HEK293 (cell line): ENCODE measurements around the gene SPATA22.

Source experiments
- CTCF ChIA-PET: fragments of 350-600 bp; formaldehyde crosslinking; extraction: SDS; loops from one replicate; lab custom pipeline; 2021; ENCODE audit warnings: antibody characterized with exemption; lab: Yijun Ruan, JAX
- POLR2A ChIA-PET: fragments of 300-600 bp; formaldehyde crosslinking; extraction: SDS; loops from one replicate; lab custom pipeline; 2020; ENCODE audit warnings: antibody characterized with exemption, inconsistent platforms; lab: Yijun Ruan, JAX
- H3K27ac ChIP-seq: fragments of 200-500 bp; sonication (Bioruptor generic); 2 replicates; pipeline ENCODE4 v1.5.1; 2014; ENCODE audit warnings: low read depth, low read length, control low read depth, inconsistent platforms; ENCODE audit errors: extremely low read depth
- H3K36me3 ChIP-seq, 2 experiments: fragments of 200-500 bp in 1 of 2; sonication (Bioruptor generic) in 1 of 2; 1 replicate in 1 of 2; 2 replicates in 1 of 2; pipeline ENCODE4 v1.5.1; 2014 to 2017; ENCODE audit warnings: inconsistent platforms in 2 of 2, low read length in 2 of 2; ENCODE audit not compliant: control insufficient read depth in 2 of 2, insufficient read depth in 1 of 2
- H3K4me1 ChIP-seq: fragments of 200-500 bp; sonication (Bioruptor generic); 2 replicates; pipeline ENCODE4 v1.5.1; 2014; ENCODE audit warnings: mild to moderate bottlenecking, low read length, inconsistent platforms; ENCODE audit not compliant: control insufficient read depth, insufficient read depth
- H3K4me3 ChIP-seq: 2 replicates; pipeline ENCODE4 v1.5.1; 2011; ENCODE audit warnings: low read depth, mild to moderate bottlenecking, control low read depth, low read length, moderate library complexity
- H3K9me3 ChIP-seq: fragments of 200-500 bp; sonication (Bioruptor generic); 2 replicates; pipeline ENCODE4 v1.5.1; 2014; ENCODE audit warnings: low read depth, low read length, inconsistent platforms; ENCODE audit not compliant: control insufficient read depth, insufficient read depth
- KLF7 ChIP-seq: fragments of 450-650 bp; formaldehyde crosslinking; IDR thresholded peaks from 2 replicates; pipeline ENCODE4 v1.5.1; 2016; ENCODE audit warnings: missing biosample characterization, missing genetic modification characterization, borderline replicate concordance
- ZEB2 ChIP-seq: fragments of 450-650 bp; formaldehyde crosslinking; IDR thresholded peaks from 2 replicates; pipeline ENCODE4 v1.5.1; 2016; ENCODE audit warnings: missing biosample characterization, missing genetic modification characterization
- ZNF121 ChIP-seq: fragments of 450-650 bp; formaldehyde crosslinking; IDR thresholded peaks from 2 replicates; pipeline ENCODE4 v1.5.1; 2016; ENCODE audit warnings: missing biosample characterization, missing genetic modification characterization
- ZNF366 ChIP-seq: fragments of 450-650 bp; formaldehyde crosslinking; conservative IDR thresholded peaks from 2 replicates; pipeline ENCODE4 v1.5.1; 2016; ENCODE audit warnings: missing biosample characterization, missing genetic modification characterization
- ZNF433 ChIP-seq: fragments of 450-650 bp; formaldehyde crosslinking; IDR thresholded peaks from 2 replicates; pipeline ENCODE4 v1.5.1; 2016; ENCODE audit warnings: missing biosample characterization, missing genetic modification characterization, low read depth
- ZNF837 ChIP-seq: fragments of 450-650 bp; formaldehyde crosslinking; IDR thresholded peaks from 2 replicates; pipeline ENCODE4 v1.5.1; 2016; ENCODE audit warnings: missing biosample characterization, missing genetic modification characterization
- TF ChIP-seq, protein P1 (sequence below): fragments of 450-650 bp; formaldehyde crosslinking; conservative IDR thresholded peaks from 2 replicates; pipeline ENCODE4 v1.5.1; 2016; ENCODE audit warnings: low read depth, missing biosample characterization, missing genetic modification characterization
- TF ChIP-seq, protein P2 (sequence below): fragments of 450-650 bp; IDR thresholded peaks from 2 replicates; pipeline ENCODE4 v1.5.1; 2018; ENCODE audit warnings: missing biosample characterization, mild to moderate bottlenecking, missing genetic modification characterization
- TF ChIP-seq, protein P3 (sequence below): fragments of 450-650 bp; formaldehyde crosslinking; IDR thresholded peaks from 2 replicates; pipeline ENCODE4 v1.5.1; 2017; ENCODE audit warnings: missing biosample characterization, missing genetic modification characterization
- TF ChIP-seq, protein P4 (sequence below): fragments of 450-650 bp; formaldehyde crosslinking; IDR thresholded peaks from 2 replicates; pipeline ENCODE4 v1.5.1; 2016; ENCODE audit warnings: missing biosample characterization, missing genetic modification characterization

The SPATA22 gene

DNA sequence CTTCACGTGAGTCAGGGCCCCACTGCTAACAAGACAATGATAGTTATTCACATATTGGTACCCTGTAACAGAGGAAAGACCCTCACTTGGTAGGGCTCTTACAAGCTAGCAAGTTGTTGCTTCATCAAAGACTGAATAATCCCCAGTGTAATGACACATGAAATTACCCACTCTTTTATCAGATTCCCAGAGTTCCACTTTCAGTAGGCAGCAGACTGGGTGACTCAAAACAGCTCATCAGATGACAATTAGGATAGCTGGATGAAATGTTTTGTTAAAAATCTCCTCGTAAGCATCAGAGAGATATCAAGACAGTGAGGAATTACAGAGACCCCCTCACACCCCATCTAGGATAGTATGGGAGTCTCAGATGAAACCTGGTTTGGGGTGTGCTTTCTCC, 31.2 kb downstream of the SPATA22 start:
- Histone ChIP-seq H3K36me3 (no peaks in the 10 kb centered on the region), H3K4me1 (no peaks in the 10 kb centered on the region), H3K4me3 (no peak overlapping the region), H3K27ac (no peak overlapping the region), H3K9me3 (no peaks in the 10 kb centered on the region)
- ChIA-PET POLR2A (no interaction called here), CTCF (no interaction called here)
- TF ChIP-seq, protein P1, sequence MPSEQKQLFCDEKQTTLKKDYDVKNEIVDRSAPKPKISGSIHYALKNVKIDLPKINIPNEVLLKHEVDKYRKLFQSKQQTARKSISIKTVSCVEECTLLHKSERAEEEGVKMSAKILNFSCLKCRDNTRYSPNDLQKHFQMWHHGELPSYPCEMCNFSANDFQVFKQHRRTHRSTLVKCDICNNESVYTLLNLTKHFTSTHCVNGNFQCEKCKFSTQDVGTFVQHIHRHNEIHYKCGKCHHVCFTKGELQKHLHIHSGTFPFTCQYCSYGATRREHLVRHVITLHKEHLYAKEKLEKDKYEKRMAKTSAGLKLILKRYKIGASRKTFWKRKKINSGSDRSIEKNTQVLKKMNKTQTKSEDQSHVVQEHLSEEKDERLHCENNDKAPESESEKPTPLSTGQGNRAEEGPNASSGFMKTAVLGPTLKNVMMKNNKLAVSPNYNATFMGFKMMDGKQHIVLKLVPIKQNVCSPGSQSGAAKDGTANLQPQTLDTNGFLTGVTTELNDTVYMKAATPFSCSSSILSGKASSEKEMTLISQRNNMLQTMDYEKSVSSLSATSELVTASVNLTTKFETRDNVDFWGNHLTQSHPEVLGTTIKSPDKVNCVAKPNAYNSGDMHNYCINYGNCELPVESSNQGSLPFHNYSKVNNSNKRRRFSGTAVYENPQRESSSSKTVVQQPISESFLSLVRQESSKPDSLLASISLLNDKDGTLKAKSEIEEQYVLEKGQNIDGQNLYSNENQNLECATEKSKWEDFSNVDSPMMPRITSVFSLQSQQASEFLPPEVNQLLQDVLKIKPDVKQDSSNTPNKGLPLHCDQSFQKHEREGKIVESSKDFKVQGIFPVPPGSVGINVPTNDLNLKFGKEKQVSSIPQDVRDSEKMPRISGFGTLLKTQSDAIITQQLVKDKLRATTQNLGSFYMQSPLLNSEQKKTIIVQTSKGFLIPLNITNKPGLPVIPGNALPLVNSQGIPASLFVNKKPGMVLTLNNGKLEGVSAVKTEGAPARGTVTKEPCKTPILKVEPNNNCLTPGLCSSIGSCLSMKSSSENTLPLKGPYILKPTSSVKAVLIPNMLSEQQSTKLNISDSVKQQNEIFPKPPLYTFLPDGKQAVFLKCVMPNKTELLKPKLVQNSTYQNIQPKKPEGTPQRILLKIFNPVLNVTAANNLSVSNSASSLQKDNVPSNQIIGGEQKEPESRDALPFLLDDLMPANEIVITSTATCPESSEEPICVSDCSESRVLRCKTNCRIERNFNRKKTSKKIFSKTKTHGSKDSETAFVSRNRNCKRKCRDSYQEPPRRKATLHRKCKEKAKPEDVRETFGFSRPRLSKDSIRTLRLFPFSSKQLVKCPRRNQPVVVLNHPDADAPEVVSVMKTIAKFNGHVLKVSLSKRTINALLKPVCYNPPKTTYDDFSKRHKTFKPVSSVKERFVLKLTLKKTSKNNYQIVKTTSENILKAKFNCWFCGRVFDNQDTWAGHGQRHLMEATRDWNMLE (tag by site-specific recombination), result no peak
- no peak for TF ChIP-seq ZEB2 (tag by site-specific recombination)
- no peak for TF ChIP-seq ZNF121 (tag by site-specific recombination)
- TF ChIP-seq ZNF837, result no peak
- TF ChIP-seq ZNF433 (tag by site-specific recombination), result no peak
- TF ChIP-seq KLF7 (tag by site-specific recombination), result no peak
- TF ChIP-seq, protein P2, sequence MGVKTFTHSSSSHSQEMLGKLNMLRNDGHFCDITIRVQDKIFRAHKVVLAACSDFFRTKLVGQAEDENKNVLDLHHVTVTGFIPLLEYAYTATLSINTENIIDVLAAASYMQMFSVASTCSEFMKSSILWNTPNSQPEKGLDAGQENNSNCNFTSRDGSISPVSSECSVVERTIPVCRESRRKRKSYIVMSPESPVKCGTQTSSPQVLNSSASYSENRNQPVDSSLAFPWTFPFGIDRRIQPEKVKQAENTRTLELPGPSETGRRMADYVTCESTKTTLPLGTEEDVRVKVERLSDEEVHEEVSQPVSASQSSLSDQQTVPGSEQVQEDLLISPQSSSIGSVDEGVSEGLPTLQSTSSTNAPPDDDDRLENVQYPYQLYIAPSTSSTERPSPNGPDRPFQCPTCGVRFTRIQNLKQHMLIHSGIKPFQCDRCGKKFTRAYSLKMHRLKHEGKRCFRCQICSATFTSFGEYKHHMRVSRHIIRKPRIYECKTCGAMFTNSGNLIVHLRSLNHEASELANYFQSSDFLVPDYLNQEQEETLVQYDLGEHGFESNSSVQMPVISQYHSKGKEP (tag by site-specific recombination), result no peak

DNA sequence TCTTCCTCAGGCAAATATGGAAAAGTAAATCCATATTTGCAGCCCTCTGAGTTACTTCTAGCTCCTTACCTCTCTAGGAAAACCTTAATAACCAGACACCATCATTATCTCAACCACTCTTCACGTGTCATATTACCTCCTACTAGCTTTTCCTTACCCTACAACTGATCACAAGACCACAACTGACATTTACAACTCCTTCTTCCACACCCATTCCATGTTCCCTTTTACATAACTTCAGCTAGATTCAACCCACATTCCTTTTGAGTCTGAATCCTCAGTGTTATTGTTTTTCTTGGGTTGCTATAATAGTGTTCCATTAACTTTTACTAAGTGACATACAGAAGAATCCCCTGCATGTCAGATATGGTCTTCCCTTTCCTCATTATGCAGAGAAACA, 33.3 kb downstream of the SPATA22 start:
- H3K36me3 ChIP-seq, result no peaks in the 10 kb centered on the region
- TF ChIP-seq, protein P3, sequence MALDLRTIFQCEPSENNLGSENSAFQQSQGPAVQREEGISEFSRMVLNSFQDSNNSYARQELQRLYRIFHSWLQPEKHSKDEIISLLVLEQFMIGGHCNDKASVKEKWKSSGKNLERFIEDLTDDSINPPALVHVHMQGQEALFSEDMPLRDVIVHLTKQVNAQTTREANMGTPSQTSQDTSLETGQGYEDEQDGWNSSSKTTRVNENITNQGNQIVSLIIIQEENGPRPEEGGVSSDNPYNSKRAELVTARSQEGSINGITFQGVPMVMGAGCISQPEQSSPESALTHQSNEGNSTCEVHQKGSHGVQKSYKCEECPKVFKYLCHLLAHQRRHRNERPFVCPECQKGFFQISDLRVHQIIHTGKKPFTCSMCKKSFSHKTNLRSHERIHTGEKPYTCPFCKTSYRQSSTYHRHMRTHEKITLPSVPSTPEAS (tag by site-specific recombination), result no peak
- TF ChIP-seq, all 188 proteins: peak for 0
- Histone ChIP-seq H3K4me3 (no peak overlapping the region), H3K27ac (no peak overlapping the region), H3K4me1 (no peaks in the 10 kb centered on the region), H3K9me3 (no peaks in the 10 kb centered on the region)
- CTCF ChIA-PET, result no interaction called here
- POLR2A ChIA-PET, result no interaction called here

DNA sequence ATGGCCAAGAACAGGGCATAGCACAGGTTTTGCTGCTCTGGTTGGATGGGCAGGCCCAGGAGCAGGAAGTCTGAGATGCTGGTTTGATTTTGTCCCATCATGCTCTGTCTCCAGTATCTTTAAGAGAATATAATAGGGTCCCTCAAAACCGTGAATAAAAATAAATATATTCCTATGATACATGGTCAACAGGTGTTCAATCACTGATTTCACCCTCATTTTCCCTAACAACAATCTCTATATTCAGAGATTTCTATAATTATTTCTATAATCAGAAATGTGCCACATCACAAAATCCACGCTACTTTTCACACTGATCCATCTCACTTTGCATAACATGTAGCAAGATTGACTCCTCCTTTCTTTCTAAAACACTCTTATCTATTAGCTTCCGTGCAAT, 37.9 kb downstream of the SPATA22 start, which contains the start of gene OR1E2:
Gene OR1E2, minus strand, starts transcription at position 101 of the 400 bp plus-strand sequence. Its CDS starts 0 bp downstream, at position 101.
- TF ChIP-seq ZNF366 (tag by site-specific recombination), result no peak
- TF ChIP-seq, protein P4, sequence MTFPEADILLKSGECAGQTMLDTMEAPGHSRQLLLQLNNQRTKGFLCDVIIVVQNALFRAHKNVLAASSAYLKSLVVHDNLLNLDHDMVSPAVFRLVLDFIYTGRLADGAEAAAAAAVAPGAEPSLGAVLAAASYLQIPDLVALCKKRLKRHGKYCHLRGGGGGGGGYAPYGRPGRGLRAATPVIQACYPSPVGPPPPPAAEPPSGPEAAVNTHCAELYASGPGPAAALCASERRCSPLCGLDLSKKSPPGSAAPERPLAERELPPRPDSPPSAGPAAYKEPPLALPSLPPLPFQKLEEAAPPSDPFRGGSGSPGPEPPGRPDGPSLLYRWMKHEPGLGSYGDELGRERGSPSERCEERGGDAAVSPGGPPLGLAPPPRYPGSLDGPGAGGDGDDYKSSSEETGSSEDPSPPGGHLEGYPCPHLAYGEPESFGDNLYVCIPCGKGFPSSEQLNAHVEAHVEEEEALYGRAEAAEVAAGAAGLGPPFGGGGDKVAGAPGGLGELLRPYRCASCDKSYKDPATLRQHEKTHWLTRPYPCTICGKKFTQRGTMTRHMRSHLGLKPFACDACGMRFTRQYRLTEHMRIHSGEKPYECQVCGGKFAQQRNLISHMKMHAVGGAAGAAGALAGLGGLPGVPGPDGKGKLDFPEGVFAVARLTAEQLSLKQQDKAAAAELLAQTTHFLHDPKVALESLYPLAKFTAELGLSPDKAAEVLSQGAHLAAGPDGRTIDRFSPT (tag by site-specific recombination), result no peak
- CTCF ChIA-PET, result no interaction called here

More for the DNA sequence above, 37.9 kb downstream of the SPATA22 start, which contains the start of gene OR1E2:
- H3K4me1 ChIP-seq, result no peaks in the 10 kb centered on the region
- H3K4me3 ChIP-seq, result no peak within 1 kb of the TSS
- POLR2A ChIA-PET, result no interaction called here
- H3K27ac ChIP-seq, result no peak within 1 kb of the TSS
- 0 out of 2 replicates have a peak, but pooled peaks cover 3% of the 10 kb centered on the region for H3K9me3 ChIP-seq
- no peaks in the 10 kb centered on the region for H3K36me3 ChIP-seq
